Stimulated activated CD4-positive, alpha-beta T cell treated with anti-CD3 and anti-CD28 coated beads, Interleukin-4, amount 100 ng/mL, for 4 hours (primary cell): ENCODE results near the gene N4BP2L1.
"Not testable (repeated sequence)": the region's sequence is repeated elsewhere in the genome, so short reads cannot be mapped to it uniquely, and the experiment has no call there.

Experiments
- DNase-seq, 2 experiments: peaks; one replicate each; pipeline ENCODE4 v3.0.0-alpha.2; 2020

Gene N4BP2L1

GRCh38 chr13:32385410-32385809 is 42.5 kb downstream of the N4BP2L1 start:
- no peak for DNase-seq

- DNase-seq: no peak
Observed at GRCh38 chr13:32384702-32385101, 43.2 kb downstream of the N4BP2L1 start.

GRCh38 chr13:32383836-32384618 is 43.9 kb downstream of the N4BP2L1 start:
- no peak for DNase-seq

- no peak for DNase-seq
Observed at GRCh38 chr13:32381539-32381938, 46.4 kb downstream of the N4BP2L1 start.

GRCh38 chr13:32378012-32378411 is 49.9 kb downstream of the N4BP2L1 start:
- DNase-seq: no peak

GRCh38 chr13:32376642-32377415 is 51.1 kb downstream of the N4BP2L1 start:
- DNase-seq: no peak

GRCh38 chr13:32370805-32371204 is 57.1 kb downstream of the N4BP2L1 start:
- no peak for DNase-seq

GRCh38 chr13:32362574-32362973 is 65.4 kb downstream of the N4BP2L1 start:
- no peak for DNase-seq

GRCh38 chr13:32355935-32356334 is 72.0 kb downstream of the N4BP2L1 start:
- DNase-seq: not testable (repeated sequence)

- no peak for DNase-seq
Observed at GRCh38 chr13:32354040-32354439, 73.9 kb downstream of the N4BP2L1 start.

GRCh38 chr13:32350839-32351441 is 77.0 kb downstream of the N4BP2L1 start:
- not testable (repeated sequence) for DNase-seq
